SK-N-SH (cell line): Measurements from ENCODE around the gene STRN. TPM values are rescaled to one million over a fixed set of nuclear protein-coding genes. Genes with fewer than 3 reads are reported as not detected.

ENCODE experiments used
- CTCF ChIA-PET: fragments of 300-600, 350-600 bp; formaldehyde crosslinking; extraction: SDS; loops from one replicate; lab custom pipeline; 2021; lab: Yijun Ruan, JAX
- POLR2A ChIA-PET: fragments of 350-600 bp; sonication (Branson Sonifier 250); formaldehyde crosslinking; extraction: SDS; loops from one replicate; lab custom pipeline; 2020; ENCODE audit warnings: antibody characterized with exemption, inconsistent platforms; lab: Yijun Ruan, JAX
- DNase-seq: peaks from one replicate; pipeline ENCODE4 v3.0.0; 2012
- H2AFZ ChIP-seq: fragments of 200-600 bp; sonication (generic); 2 replicates; pipeline ENCODE4 v1.8.1; 2016; ENCODE audit warnings: antibody characterized with exemption, mild to moderate bottlenecking, low read depth
- H3F3A ChIP-seq: fragments of 200-600 bp; sonication (generic); replicated peaks from 2 replicates; pipeline ENCODE3; 2016; ENCODE audit warnings: antibody characterized with exemption, mild to moderate bottlenecking; ENCODE audit not compliant: insufficient read depth
- H3K27ac ChIP-seq, 2 experiments: fragments of 200-500 bp in 1 of 2; fragments of 200-600 bp in 1 of 2; sonication (Bioruptor generic) in 1 of 2; sonication (generic), shearing (Covaris generic) in 1 of 2; 2 replicates each; pipeline versions ENCODE4 v1.5.1 to v1.6.1; 2014 to 2016; ENCODE audit warnings: low read depth in 2 of 2, inconsistent platforms in 1 of 2, low read length in 1 of 2, mild to moderate bottlenecking in 1 of 2, mixed read lengths in 1 of 2
- H3K27me3 ChIP-seq: fragments of 200-600 bp; sonication (generic), shearing (Covaris generic); 2 replicates; pipeline ENCODE4 v1.6.1; 2016; ENCODE audit warnings: mixed run types; ENCODE audit not compliant: insufficient read depth
- H3K36me3 ChIP-seq, 2 experiments: fragments of 200-500 bp in 1 of 2; fragments of 200-600 bp in 1 of 2; sonication (Bioruptor generic) in 1 of 2; sonication (generic) in 1 of 2; replicated peaks in 1 of 2; 2 replicates each; pipeline versions ENCODE3 to v1.5.1; 2014 to 2016; ENCODE audit warnings: low read length in 1 of 2, mild to moderate bottlenecking in 1 of 2; ENCODE audit not compliant: insufficient read depth in 2 of 2, control insufficient read depth in 1 of 2
- H3K4me1 ChIP-seq, 2 experiments: fragments of 200-500 bp in 1 of 2; fragments of 200-600 bp in 1 of 2; sonication (Bioruptor generic) in 1 of 2; sonication (generic), shearing (Covaris generic) in 1 of 2; 2 replicates each; pipeline versions ENCODE4 v1.5.1 to v1.6.1; 2014 to 2016; ENCODE audit warnings: low read depth in 1 of 2, low read length in 1 of 2, mixed run types in 1 of 2; ENCODE audit not compliant: insufficient read depth in 2 of 2, control insufficient read depth in 1 of 2
- H3K4me2 ChIP-seq: fragments of 200-600 bp; sonication (generic), shearing (Covaris generic); 2 replicates; pipeline ENCODE4 v1.6.1; 2017; ENCODE audit warnings: mixed run types
- H3K4me3 ChIP-seq, 2 experiments: fragments of 200-500 bp in 1 of 2; fragments of 200-600 bp in 1 of 2; sonication (Bioruptor generic) in 1 of 2; sonication (generic), shearing (Covaris generic) in 1 of 2; 2 replicates each; pipeline versions ENCODE4 v1.5.1 to v1.8.1; 2014 to 2016; ENCODE audit warnings: low read depth in 2 of 2, inconsistent platforms in 1 of 2, low read length in 1 of 2, mild to moderate bottlenecking in 1 of 2, mixed read lengths in 1 of 2, moderate library complexity in 1 of 2
- H3K79me2 ChIP-seq: fragments of 200-600 bp; sonication (generic); 2 replicates; pipeline ENCODE4 v1.8.1; 2017; ENCODE audit warnings: mild to moderate bottlenecking; ENCODE audit not compliant: insufficient read depth
- H3K9ac ChIP-seq: fragments of 200-600 bp; sonication (generic); 2 replicates; pipeline ENCODE4 v1.6.1; 2017; ENCODE audit warnings: mixed run types
- H3K9me2 ChIP-seq: fragments of 200-600 bp; sonication (generic); 2 replicates; pipeline ENCODE4 v1.6.1; 2017; ENCODE audit warnings: mixed run types
- H3K9me3 ChIP-seq: fragments of 200-600 bp; sonication (generic); 2 replicates; pipeline ENCODE4 v1.6.1; 2017; ENCODE audit warnings: mixed run types, mild to moderate bottlenecking, moderate library complexity
- H4K20me1 ChIP-seq: fragments of 200-600 bp; sonication (generic); 2 replicates; pipeline ENCODE4 v1.6.1; 2017; ENCODE audit warnings: mild to moderate bottlenecking, mixed run types; ENCODE audit not compliant: insufficient read depth
- CHD2 ChIP-seq: fragments of 150-350 bp; IDR thresholded peaks from 2 replicates; pipeline ENCODE4 v1.6.1; 2018; ENCODE audit warnings: low read length; ENCODE audit not compliant: partially characterized antibody
- CTCF ChIP-seq: fragments of 200-600 bp; sonication (generic); IDR thresholded peaks from 2 replicates; pipeline ENCODE4 v1.6.1; 2017; ENCODE audit warnings: antibody characterized with exemption, mild to moderate bottlenecking, moderate library complexity
- ELF1 ChIP-seq: IDR thresholded peaks from 2 replicates; pipeline ENCODE4 v1.4.0; 2012
- EP300 ChIP-seq, 2 experiments: IDR thresholded peaks; 2 replicates each; pipeline versions ENCODE4 v1.4.0 to v1.6.1; 2012; ENCODE audit warnings: borderline replicate concordance in 1 of 2, low read depth in 1 of 2, low read length in 1 of 2
- FOSL2 ChIP-seq: IDR thresholded peaks from 2 replicates; pipeline ENCODE4 v1.4.0; 2012; ENCODE audit warnings: low read depth, mild to moderate bottlenecking, moderate library complexity, borderline replicate concordance
- FOXJ3 ChIP-seq: sonication (generic); formaldehyde crosslinking; IDR thresholded peaks from 2 replicates; pipeline ENCODE4 v1.5.1; 2020; ENCODE audit warnings: mild to moderate bottlenecking, missing genetic modification reagents
- FOXM1 ChIP-seq: IDR thresholded peaks from 2 replicates; pipeline ENCODE4 v1.4.0; 2012; ENCODE audit warnings: low read depth, mild to moderate bottlenecking
- GABPA ChIP-seq: IDR thresholded peaks from 2 replicates; pipeline ENCODE4 v1.4.0; 2012; ENCODE audit warnings: low read depth, mild to moderate bottlenecking
- IRF3 ChIP-seq: fragments of 150-350 bp; IDR thresholded peaks from 2 replicates; pipeline ENCODE4 v1.6.1; 2016; ENCODE audit warnings: mild to moderate bottlenecking, low read depth, low read length
- JUND ChIP-seq: IDR thresholded peaks from 2 replicates; pipeline ENCODE4 v1.4.0; 2012
- MAX ChIP-seq: IDR thresholded peaks from 2 replicates; pipeline ENCODE4 v1.4.0; 2012; ENCODE audit warnings: low read depth
- MEF2A ChIP-seq: IDR thresholded peaks from 2 replicates; pipeline ENCODE4 v1.4.0; 2012; ENCODE audit warnings: low read depth, borderline replicate concordance
- MXI1 ChIP-seq: IDR thresholded peaks from 2 replicates; pipeline ENCODE4 v1.6.1; 2012; ENCODE audit warnings: mild to moderate bottlenecking, low read depth, low read length, improper control_type of control experiment
- NRF1 ChIP-seq: IDR thresholded peaks from 2 replicates; pipeline ENCODE4 v1.6.1; 2012; ENCODE audit warnings: low read depth, mild to moderate bottlenecking, low read length
- REST ChIP-seq: IDR thresholded peaks from 2 replicates; pipeline ENCODE4 v1.6.1; 2012; ENCODE audit warnings: mild to moderate bottlenecking, low read depth, low read length, moderate library complexity
- RXRA ChIP-seq: IDR thresholded peaks from 2 replicates; pipeline ENCODE4 v1.4.0; 2012; ENCODE audit warnings: low read depth, mild to moderate bottlenecking, borderline replicate concordance
- SMC3 ChIP-seq: IDR thresholded peaks from 2 replicates; pipeline ENCODE4 v1.6.1; 2012; ENCODE audit warnings: low read depth, low read length, improper control_type of control experiment
- TCF12 ChIP-seq: IDR thresholded peaks from 2 replicates; pipeline ENCODE4 v1.4.0; 2012
- WGBS: methylation state at CpG from one replicate; pipeline ENCODE4 v1.1.6; 2017; ENCODE audit warnings: low lambda C conversion rate; 5-methylcytosine and 5-hydroxymethylcytosine counted together
- polyA plus RNA-seq, 3 experiments: library from polyadenylated mRNA; depleted of rRNA; stranded (reverse); fragments of >200 nt; gene quantifications; 2 replicates each; pipeline ENCODE4 v1.2.3, GENCODE V29; 2012

The STRN gene
- polyA plus RNA-seq, 1 of the 3 experiments (the other 2 are of a cell fraction), result 4.8 TPM

- POLR2A ChIA-PET, result no interaction called here
- no peak for TF ChIP-seq FOXJ3 (CRISPR knock-in tag)
- TF ChIP-seq FOSL2, result no peak
- TF ChIP-seq SMC3, result no peak
- no peak for TF ChIP-seq IRF3
- TF ChIP-seq TCF12, result no peak
- TF ChIP-seq CTCF, result no peak
- no peak for TF ChIP-seq ELF1
- no peak for TF ChIP-seq MEF2A
- TF ChIP-seq MAX, result no peak
- TF ChIP-seq FOXM1, result no peak
- no peak for TF ChIP-seq JUND
- TF ChIP-seq GABPA, result no peak
- TF ChIP-seq MXI1, result no peak
- no peak for TF ChIP-seq RXRA
- TF ChIP-seq EP300 (IDR thresholded peaks at IDR 0.05; ENCODE audit: borderline replicate concordance in 1 of 2, low read depth in 1 of 2, low read length in 1 of 2), result no peak
- no peak for TF ChIP-seq REST
- TF ChIP-seq NRF1, result no peak
- no peak for TF ChIP-seq CHD2
- TF ChIP-seq, all 33 proteins: peak for 0
- H3F3A ChIP-seq, result no peaks in the 10 kb centered on the region
- H3K9ac ChIP-seq, result no peak overlapping the region
- H2AFZ ChIP-seq, result no peak overlapping the region
- no peaks in the 10 kb centered on the region for H3K27me3 ChIP-seq
- no peak for DNase-seq
- no peak overlapping the region for H3K4me2 ChIP-seq
- no peaks in the 10 kb centered on the region for H3K36me3 ChIP-seq
- WGBS, result 57% methylated on average over 2 of the region's 2 CpGs
- no peaks in the 10 kb centered on the region for H3K79me2 ChIP-seq
- H4K20me1 ChIP-seq, result no peaks in the 10 kb centered on the region
- CTCF ChIA-PET, result interaction anchor here (0.9 to 1.5 kb wide), 2 partner anchors 12 to 16 kb away, joined by 3 to 6 read pairs; no protein-coding TSS in a partner anchor
- H3K27ac ChIP-seq, result no peak overlapping the region
- H3K4me3 ChIP-seq, result no peak overlapping the region
- H3K9me2 ChIP-seq, result no peaks in the 10 kb centered on the region
- H3K4me1 ChIP-seq, result no peaks in the 10 kb centered on the region
- no peaks in the 10 kb centered on the region for H3K9me3 ChIP-seq
Observed at GRCh38 chr2:36818542-36818941, 147.8 kb downstream of the STRN start.
